Measurements from ENCODE around the gene KLF15.

Gene KLF15

GRCh38 chr3:126306397-126306796 is 50.8 kb downstream of the KLF15 start:
- no peak for DNase-seq (ENCODE audit: low read depth)

DNA sequence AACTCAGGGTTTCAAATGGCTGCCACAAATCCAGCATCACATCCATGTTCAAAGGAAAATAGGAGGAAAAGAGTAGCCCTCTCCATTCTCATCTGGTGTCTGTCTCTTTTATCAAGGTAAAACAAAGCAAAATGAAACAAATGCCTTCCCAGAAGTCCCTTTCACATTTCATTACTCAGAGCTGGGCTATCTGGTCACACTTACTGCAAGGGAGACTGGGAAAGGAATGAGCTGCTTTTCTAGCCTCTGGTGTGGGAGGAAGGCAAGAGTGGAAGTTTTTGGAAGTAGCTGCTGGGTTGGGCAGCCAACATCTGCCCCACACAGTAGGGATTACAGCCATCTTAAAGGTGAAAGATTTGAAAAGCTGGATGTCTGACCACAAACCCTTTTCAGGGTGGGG is 51.8 kb downstream of the KLF15 start:
- peak; percentile 59 for DNase-seq (ENCODE audit: low read depth)

DNA sequence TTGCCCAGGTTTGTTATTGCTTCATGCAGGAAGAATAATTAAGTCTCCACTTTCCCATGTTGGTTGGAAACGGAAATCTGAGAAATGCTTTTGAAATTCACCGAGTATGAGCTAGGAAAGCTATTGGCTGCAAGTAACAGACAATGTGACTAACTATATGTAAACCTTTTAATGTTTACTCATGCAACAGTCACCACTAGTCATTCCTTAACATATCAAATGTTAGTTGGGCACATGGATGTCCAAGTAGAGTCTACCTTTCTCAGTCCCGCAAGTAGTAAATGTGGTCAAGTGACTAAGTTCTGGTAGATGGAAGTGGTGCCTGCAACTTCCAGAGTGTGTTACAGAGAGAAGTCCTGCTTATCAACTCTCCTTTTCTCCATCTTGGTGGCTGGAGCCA is 52.5 kb downstream of the KLF15 start:
- peak; percentile 38 for DNase-seq (ENCODE audit: low read depth)

DNA sequence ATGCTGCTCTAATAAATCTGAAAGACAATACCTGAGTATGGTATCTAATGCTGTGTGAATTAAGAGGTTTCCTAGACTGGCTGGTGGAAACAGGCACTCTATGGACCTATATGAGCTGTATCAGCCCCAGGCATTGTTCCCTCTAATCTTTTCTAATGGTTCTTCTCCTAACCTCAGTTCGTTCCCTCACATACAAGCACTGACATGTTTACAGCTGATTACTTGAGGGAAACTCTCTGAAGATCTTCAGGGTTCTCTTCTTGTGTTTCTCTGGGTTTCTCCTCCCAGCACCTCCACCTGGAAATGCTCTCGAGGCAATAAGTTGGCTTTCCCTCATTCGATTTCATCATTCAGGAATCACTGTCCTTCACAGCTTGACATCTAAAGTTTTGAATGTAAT is 52.9 kb downstream of the KLF15 start:
- DNase-seq (ENCODE audit: low read depth) = no peak

- DNase-seq (ENCODE audit: low read depth) = no peak
These were observed 53.9 kb downstream of the KLF15 start for GRCh38 chr3:126303272-126303671.

DNA sequence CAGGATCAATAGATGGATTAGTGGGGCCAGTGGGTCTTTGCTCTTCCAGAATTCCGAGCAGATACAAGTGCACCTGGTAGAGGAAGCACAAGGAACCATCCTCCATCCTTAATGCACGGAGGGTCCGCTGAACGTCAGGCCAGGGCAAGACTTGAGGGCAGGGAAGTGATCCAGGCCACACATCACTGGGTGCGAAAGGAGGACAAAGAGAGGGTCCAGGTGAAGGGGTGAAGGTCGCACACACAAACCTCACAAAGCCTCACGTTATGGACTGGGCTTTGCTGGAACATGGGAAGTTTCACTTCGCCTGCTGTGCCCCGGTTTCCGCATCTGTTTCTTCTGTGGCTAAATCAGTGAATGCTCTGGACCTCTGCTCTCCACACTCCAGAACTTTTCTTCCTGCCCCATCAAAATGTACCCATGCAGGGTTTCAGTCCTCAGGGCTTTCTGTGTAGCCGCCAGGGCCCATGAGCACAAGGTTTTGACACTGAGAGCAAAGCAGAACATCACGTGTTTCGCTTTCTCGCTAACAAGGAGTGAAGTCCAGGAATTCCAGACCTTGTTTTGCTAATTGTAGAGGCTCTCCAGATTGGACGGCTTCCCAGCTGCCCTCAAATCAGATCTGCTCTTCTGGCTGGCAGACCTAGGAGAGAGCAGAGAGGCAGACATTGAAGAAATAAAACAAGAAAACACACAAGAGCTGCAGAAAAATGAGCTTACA is 56.3 kb downstream of the KLF15 start:
- DNase-seq (ENCODE audit: low read depth) = peak; percentile 52

- DNase-seq (ENCODE audit: low read depth) = no peak
These were observed 57.0 kb downstream of the KLF15 start for GRCh38 chr3:126300001-126300760.

DNA sequence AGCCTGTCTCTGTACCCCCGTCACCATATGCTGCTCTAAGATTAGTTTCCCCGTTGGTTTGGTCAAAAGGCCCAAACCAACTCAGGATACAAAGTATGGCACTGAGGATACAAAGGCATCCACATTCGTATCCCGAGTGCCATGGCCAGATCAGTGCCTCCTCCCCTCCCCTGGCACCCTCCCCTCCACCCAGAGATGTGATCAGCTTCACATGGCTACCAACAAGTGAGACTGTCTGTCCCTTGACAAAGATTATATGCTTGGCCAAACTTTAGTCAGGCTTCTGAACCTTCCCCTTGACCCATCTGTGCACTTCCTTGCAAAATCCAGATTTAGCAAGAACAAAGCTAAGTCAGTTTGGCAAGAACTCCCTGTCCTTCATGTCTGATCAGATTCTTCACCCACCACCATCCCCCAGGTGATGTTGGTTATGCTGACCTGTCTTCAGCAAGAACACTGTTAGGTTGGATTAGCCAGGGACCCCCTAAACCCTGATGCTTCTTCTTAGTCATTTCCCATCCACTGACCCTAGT is 61.7 kb downstream of the KLF15 start:
- no peak for DNase-seq (ENCODE audit: low read depth)

- DNase-seq (ENCODE audit: low read depth) = no peak
These were observed 62.9 kb downstream of the KLF15 start for GRCh38 chr3:126294211-126294808.

DNA sequence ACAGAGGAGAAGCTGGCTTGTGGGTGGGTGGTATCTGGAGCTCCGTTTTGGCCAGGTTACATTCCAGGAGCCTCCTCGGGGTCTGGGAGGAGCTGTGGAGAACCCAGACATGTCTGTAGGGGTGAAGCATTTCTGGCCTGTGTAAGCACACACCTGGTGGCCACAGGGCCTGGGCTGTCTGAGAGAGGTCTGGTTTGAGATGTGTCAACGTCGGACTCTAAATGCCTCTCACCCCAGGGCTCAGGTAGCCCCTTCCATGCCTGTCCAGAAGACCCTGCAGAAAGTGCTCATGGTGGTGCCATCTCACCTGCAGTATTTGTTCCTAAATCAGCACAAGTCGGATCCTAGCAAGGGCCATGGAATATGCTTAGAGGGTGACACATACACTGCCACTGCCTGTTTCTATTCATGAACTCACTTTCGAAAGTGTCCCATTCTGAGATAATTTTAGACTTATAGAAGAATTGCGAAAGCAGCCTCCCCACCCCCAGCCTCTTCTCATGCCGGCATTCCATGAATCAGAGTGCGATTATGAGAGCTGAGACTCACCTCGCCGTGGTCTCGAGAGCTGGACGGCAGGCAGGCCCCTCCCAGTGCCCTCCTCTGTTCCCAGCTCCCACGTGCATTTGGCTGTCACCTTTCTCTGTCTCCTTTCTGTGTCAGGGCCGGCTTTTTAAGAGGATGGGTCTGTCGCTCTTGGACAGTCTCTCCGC is 63.7 kb downstream of the KLF15 start:
- DNase-seq (ENCODE audit: low read depth) = peak; percentile 70
